Body of pancreas (tissue), 4 donors: Measurements from ENCODE around the gene CGAS. TPM values are rescaled to one million over a fixed set of nuclear protein-coding genes. Genes with fewer than 3 reads are reported as not detected.

Experiments used
- ATAC-seq: fragments of 150-250 bp; one replicate; pipeline ENCODE4 v1.9.1; 2016
- DNase-seq, 4 donors: peaks; one replicate each; pipeline ENCODE4 v3.0.0-alpha.2; 2019
- H3K27ac ChIP-seq, 4 donors: fragments of 200-600 bp; sonication (generic); 1 replicate in 3 of 4; 2 replicates in 1 of 4; pipeline versions ENCODE4 v1.5.1 to v1.6.1; 2016 to 2019; ENCODE audit warnings: mild to moderate bottlenecking in 1 of 4, mixed read lengths in 1 of 4, moderate library complexity in 1 of 4
- H3K27me3 ChIP-seq, 2 donors: fragments of 200-600 bp; sonication (generic); one replicate each; pipeline ENCODE4 v1.6.0; 2016; ENCODE audit warnings: mild to moderate bottlenecking in 1 of 2
- H3K36me3 ChIP-seq, 2 donors: fragments of 200-600 bp; sonication (generic); replicated peaks in 1 of 2; 2 replicates each; pipeline ENCODE4 v1.5.1; 2016; ENCODE audit warnings: low read depth in 2 of 2; ENCODE audit not compliant: insufficient read depth in 1 of 2
- H3K4me1 ChIP-seq: fragments of 200-600 bp; sonication (generic); one replicate; pipeline ENCODE4 v1.6.0; 2016
- H3K4me3 ChIP-seq, 2 donors: fragments of 200-600 bp; sonication (generic); 1 replicate in 1 of 2; 2 replicates in 1 of 2; pipeline ENCODE4 v1.5.1; 2016 to 2019
- H3K9me3 ChIP-seq, 3 donors: fragments of 200-600 bp; sonication (generic); 1 replicate in 2 of 3; 2 replicates in 1 of 3; pipeline ENCODE4 v1.5.1; 2016
- CTCF ChIP-seq, 7 experiments: fragments of 450-650 bp in 4 of 7; fragments of 200-600 bp in 3 of 7; sonication (generic) in 3 of 7; IDR thresholded peaks; one replicate each; pipeline ENCODE4 v1.5.1; 2016 to 2019; ENCODE audit warnings: antibody characterized with exemption in 7 of 7
- POLR2A ChIP-seq, 3 donors: fragments of 450-650 bp; IDR thresholded peaks; one replicate each; pipeline ENCODE4 v1.6.1; 2016; ENCODE audit warnings: antibody characterized with exemption in 3 of 3, mild to moderate bottlenecking in 2 of 3
- WGBS, 2 donors: methylation state at CpG; one replicate each; pipeline ENCODE4 v1.1.5; 2017; 5-methylcytosine and 5-hydroxymethylcytosine counted together
- intact Hi-C: fragments of 100-400 bp; cut with DNase I; formaldehyde crosslinking; loops from one replicate; pipeline ENCODE4 v1.15.1; 2023
- total RNA-seq, 2 donors: library from RNA; depleted of rRNA; stranded (reverse); fragments of >200 nt; gene quantifications; one replicate each; pipeline ENCODE4 v1.1.0, GENCODE V29; 2016

Gene CGAS
- total RNA-seq, result 1 to 10 TPM; 3.1 to 4.0 TPM

GRCh38 chr6:73452107-73452461 lies at the start of gene CGAS:
CGAS (minus strand) TSS chr6:73452297; CDS start chr6:73452181, 116 bp downstream.
- WGBS, 2 donors, result 0 to 12% methylated on average over 5 to 23 of the region's 23 CpGs
- peaks cover 15% of the 10 kb centered on the region for H3K4me1 ChIP-seq
- intact Hi-C loops, result no loop called here

GRCh38 chr6:73497915-73498314 lies 45.8 kb upstream of the CGAS start:
- no peak overlapping the region for H3K4me3 ChIP-seq
- no peaks in the 10 kb centered on the region for H3K9me3 ChIP-seq
- H3K36me3 ChIP-seq, result peaks cover 12 to 21% of the 10 kb centered on the region in 2 donors
- WGBS, 2 donors, result 85 to 89% methylated on average over 3 of the region's 3 CpGs
- TF ChIP-seq POLR2A (IDR thresholded peaks at IDR 0.05) (no peak), CTCF (IDR thresholded peaks at IDR 0.05) (no peak)
- no peaks in the 10 kb centered on the region for H3K4me1 ChIP-seq
- ATAC-seq, result no peak
- H3K27ac ChIP-seq, result no peak overlapping the region
- H3K27me3 ChIP-seq, result no peaks in the 10 kb centered on the region
- intact Hi-C loops, result no loop called here
- DNase-seq, result no peak

More at GRCh38 chr6:73452107-73452461, at the start of gene CGAS:
- peak within 1 kb of the TSS; percentile 70 to 77 for H3K4me3 ChIP-seq
- H3K36me3 ChIP-seq, result no peaks in the 10 kb centered on the region
- TF ChIP-seq CTCF (IDR thresholded peaks at IDR 0.05) (no peak), POLR2A (IDR thresholded peaks at IDR 0.05) (peak in 2 of 3 donors; percentile 51 to 53)
- H3K27me3 ChIP-seq, result no peaks in the 10 kb centered on the region
- H3K27ac ChIP-seq, result peak within 1 kb of the TSS in 3 of 4 donors; percentile 49 to 81 (median 64)
- no peaks in the 10 kb centered on the region for H3K9me3 ChIP-seq
- DNase-seq (peak; percentile 59 to 77 (median 68)), ATAC-seq (peak; percentile 80)

GRCh38 chr6:73491377-73491776 lies 39.3 kb upstream of the CGAS start:
- Histone ChIP-seq H3K4me1 (no peaks in the 10 kb centered on the region), H3K27ac (no peak overlapping the region), H3K9me3 (no peaks in the 10 kb centered on the region), H3K36me3 (peaks cover 0 to 11% of the 10 kb centered on the region in 2 donors), H3K4me3 (no peak overlapping the region), H3K27me3 (no peaks in the 10 kb centered on the region)
- DNase-seq (no peak), ATAC-seq (no peak)
- intact Hi-C loops, result no loop called here
- TF ChIP-seq CTCF (IDR thresholded peaks at IDR 0.05), result no peak
- TF ChIP-seq POLR2A (IDR thresholded peaks at IDR 0.05), result no peak

GRCh38 chr6:73487473-73487872 lies 35.4 kb upstream of the CGAS start:
- no peaks in the 10 kb centered on the region for H3K4me1 ChIP-seq
- ATAC-seq (no peak), DNase-seq (no peak)
- peaks cover 0 to 10% of the 10 kb centered on the region in 2 donors for H3K36me3 ChIP-seq
- intact Hi-C loops, result no loop called here
- H3K4me3 ChIP-seq, result no peak overlapping the region
- 93 to 97% methylated on average over 7 of the region's 7 CpGs for WGBS, 2 donors
- no peaks in the 10 kb centered on the region for H3K27me3 ChIP-seq
- H3K9me3 ChIP-seq, result no peaks in the 10 kb centered on the region
- H3K27ac ChIP-seq, result no peak overlapping the region
- TF ChIP-seq POLR2A (IDR thresholded peaks at IDR 0.05) (no peak), CTCF (IDR thresholded peaks at IDR 0.05) (no peak)

GRCh38 chr6:73484438-73484837 lies 32.3 kb upstream of the CGAS start:
- H3K4me1 ChIP-seq, result no peaks in the 10 kb centered on the region
- 91 to 94% methylated on average over 2 of the region's 2 CpGs for WGBS, 2 donors
- intact Hi-C loops, result no loop called here
- peaks cover 15 to 26% of the 10 kb centered on the region in 2 donors for H3K36me3 ChIP-seq
- no peak for ATAC-seq
- H3K27me3 ChIP-seq, result no peaks in the 10 kb centered on the region
- H3K9me3 ChIP-seq, result no peaks in the 10 kb centered on the region
- H3K4me3 ChIP-seq, result no peak overlapping the region
- TF ChIP-seq CTCF (IDR thresholded peaks at IDR 0.05) (no peak), POLR2A (IDR thresholded peaks at IDR 0.05) (no peak)
- no peak for DNase-seq
- H3K27ac ChIP-seq, result no peak overlapping the region
